Measurements from ENCODE around the gene AVL9. TPM values are rescaled to one million over a fixed set of nuclear protein-coding genes. Genes with fewer than 3 reads are reported as not detected.

Gene AVL9
- total and polyA plus RNA-seq, 7 experiments from 2014 or later = 8.0 to 57.9 (median 35.4) TPM

DNA sequence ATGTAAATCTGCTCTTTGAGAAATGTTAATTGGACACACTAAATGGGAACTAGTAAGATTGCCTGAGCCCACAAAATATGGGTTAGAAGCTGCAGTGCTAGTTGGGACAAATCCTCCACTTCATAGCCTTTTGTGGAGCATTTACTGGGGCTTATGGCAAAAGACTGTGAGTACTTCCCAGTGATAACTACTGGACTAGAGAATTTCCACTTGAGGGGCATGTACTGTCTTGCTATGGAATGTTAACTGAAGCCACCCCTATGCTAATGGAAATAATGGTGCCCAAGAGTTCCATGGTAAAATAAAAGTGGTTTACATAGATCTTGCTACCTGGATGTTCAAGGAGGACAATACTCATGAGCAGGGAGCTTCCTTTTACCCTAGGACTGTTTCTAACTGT, 29.3 kb downstream of the AVL9 start:
- H3K9me3 Mint-ChIP-seq = peaks cover 0 to 19% (median 2%) of the 10 kb centered on the region in 11 donors
- H3K27me3 Mint-ChIP-seq = no peaks in the 10 kb centered on the region
- ChIA-PET POLR2A (no interaction called here), CTCF (no interaction called here)
- Histone ChIP-seq H3K27me3 (ENCODE audit: control insufficient read depth in 2 of 2, insufficient read depth in 2 of 2, low read length in 2 of 2) (no peaks in the 10 kb centered on the region), H3K36me3 (ENCODE audit: control insufficient read depth in 2 of 3, insufficient read depth in 3 of 3, low read length in 3 of 3) (no peaks in the 10 kb centered on the region), H3K4me3 (ENCODE audit: low read length) (no peak overlapping the region), H3K4me1 (ENCODE audit: control insufficient read depth in 2 of 2, insufficient read depth in 2 of 2, low read length in 2 of 2) (no peaks in the 10 kb centered on the region), H3K27ac (ENCODE audit: low read depth, low read length) (no peak overlapping the region), H3K9me3 (ENCODE audit: control insufficient read depth in 2 of 3, low read length in 3 of 3) (no peaks in the 10 kb centered on the region)
- no peak overlapping the region for H3K4me3 Mint-ChIP-seq
- intact Hi-C loops (cut with micrococcal nuclease) = no loop called here
- ATAC-seq (no peak), DNase-seq (no peak)
- H3K36me3 Mint-ChIP-seq = peaks cover 8 to 37% (median 32%) of the 10 kb centered on the region in 5 donors
- no peak overlapping the region for H3K27ac Mint-ChIP-seq
- H3K4me1 Mint-ChIP-seq = peaks cover 4 to 69% (median 51%) of the 10 kb centered on the region in 7 donors

DNA sequence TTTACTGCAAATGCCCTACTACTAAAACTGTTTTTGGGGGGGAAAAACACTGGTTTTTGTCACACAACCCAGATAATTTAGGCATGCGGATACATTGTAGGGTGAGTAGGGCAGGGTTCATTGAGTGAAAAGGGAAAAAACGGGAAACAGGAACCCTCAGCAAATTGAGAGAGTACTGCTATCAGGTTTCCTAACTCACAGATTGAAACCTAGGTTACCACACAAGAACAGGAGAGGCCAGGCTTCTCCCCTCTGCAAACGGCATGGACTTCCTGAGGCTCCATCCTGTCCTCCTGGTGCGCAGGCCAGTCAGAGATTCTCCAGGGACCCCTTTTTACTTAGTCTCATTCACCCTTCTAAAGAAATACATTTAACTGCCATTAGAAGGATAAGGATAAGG, 30.6 kb downstream of the AVL9 start:
- no peaks in the 10 kb centered on the region for H3K4me1 ChIP-seq (ENCODE audit: control insufficient read depth in 2 of 2, insufficient read depth in 2 of 2, low read length in 2 of 2)
- peaks cover 4 to 64% (median 46%) of the 10 kb centered on the region in 7 donors for H3K4me1 Mint-ChIP-seq
- ChIA-PET POLR2A (interaction anchor here (0.6 kb wide), 1 partner anchor 26 kb away, joined by 3 read pairs; no protein-coding TSS in a partner anchor), CTCF (no interaction called here)
- H3K27ac Mint-ChIP-seq = no peak overlapping the region
- DNase-seq (no peak), ATAC-seq (no peak)
- no peaks in the 10 kb centered on the region for H3K27me3 ChIP-seq (ENCODE audit: control insufficient read depth in 2 of 2, insufficient read depth in 2 of 2, low read length in 2 of 2)
- H3K27ac ChIP-seq (ENCODE audit: low read depth, low read length) = no peak overlapping the region
- no peaks in the 10 kb centered on the region for H3K27me3 Mint-ChIP-seq
- no peak overlapping the region for H3K4me3 Mint-ChIP-seq
- H3K9me3 ChIP-seq (ENCODE audit: control insufficient read depth in 2 of 3, low read length in 3 of 3) = no peaks in the 10 kb centered on the region
- no peak overlapping the region for H3K4me3 ChIP-seq (ENCODE audit: low read length)
- intact Hi-C loops (cut with micrococcal nuclease) = no loop called here
- H3K9me3 Mint-ChIP-seq = peaks cover 0 to 12% (median 0%) of the 10 kb centered on the region in 11 donors
- H3K36me3 ChIP-seq (ENCODE audit: control insufficient read depth in 2 of 3, insufficient read depth in 3 of 3, low read length in 3 of 3) = no peaks in the 10 kb centered on the region
- H3K36me3 Mint-ChIP-seq = peaks cover 6 to 25% (median 22%) of the 10 kb centered on the region in 5 donors

- ChIA-PET CTCF (no interaction called here), POLR2A (no interaction called here)
- Mint-ChIP-seq H3K27ac (no peak overlapping the region), H3K36me3 (peaks cover 0 to 17% (median 10%) of the 10 kb centered on the region in 5 donors), H3K9me3 (no peaks in the 10 kb centered on the region), H3K4me3 (no peak overlapping the region), H3K4me1 (peaks cover 7 to 74% (median 46%) of the 10 kb centered on the region in 7 donors), H3K27me3 (no peaks in the 10 kb centered on the region)
- Histone ChIP-seq H3K4me3 (ENCODE audit: low read length) (no peak overlapping the region), H3K36me3 (ENCODE audit: control insufficient read depth in 2 of 3, insufficient read depth in 3 of 3, low read length in 3 of 3) (peaks cover 0 to 6% (median 0%) of the 10 kb centered on the region in 3 experiments), H3K4me1 (ENCODE audit: control insufficient read depth in 2 of 2, insufficient read depth in 2 of 2, low read length in 2 of 2) (no peaks in the 10 kb centered on the region), H3K27ac (ENCODE audit: low read depth, low read length) (no peak overlapping the region), H3K27me3 (ENCODE audit: control insufficient read depth in 2 of 2, insufficient read depth in 2 of 2, low read length in 2 of 2) (no peaks in the 10 kb centered on the region), H3K9me3 (ENCODE audit: control insufficient read depth in 2 of 3, low read length in 3 of 3) (no peaks in the 10 kb centered on the region)
- intact Hi-C loops (cut with micrococcal nuclease) = loop anchor here in 1 of 2 donors (5.0 kb wide), 1 partner anchor 34 kb away; the partner anchor contains the start of gene AVL9
- ATAC-seq (no peak), DNase-seq (no peak)
Observed at GRCh38 chr7:32531402-32531801, 36.1 kb downstream of the AVL9 start.

DNA sequence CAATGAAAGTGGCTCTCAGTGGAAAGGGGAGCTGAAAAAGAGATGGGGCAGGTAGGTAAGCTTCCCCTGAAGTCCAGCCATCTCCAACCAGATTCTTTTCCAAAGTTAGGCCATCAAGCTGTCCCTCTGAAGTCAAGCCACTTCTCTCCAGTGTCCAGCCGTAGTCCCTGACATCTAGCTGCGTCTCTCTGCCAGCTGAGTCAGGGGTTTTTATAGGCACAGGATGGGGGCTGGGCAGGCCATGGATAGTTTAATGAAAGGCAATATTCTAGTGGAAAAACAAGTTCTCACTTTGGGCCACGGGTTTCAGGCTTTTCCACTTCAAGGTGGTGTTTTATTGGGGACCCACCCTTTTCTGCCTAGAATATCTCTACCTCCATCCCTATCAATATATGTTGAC, 36.8 kb downstream of the AVL9 start:
- Histone ChIP-seq H3K27me3 (ENCODE audit: control insufficient read depth in 2 of 2, insufficient read depth in 2 of 2, low read length in 2 of 2) (no peaks in the 10 kb centered on the region), H3K36me3 (ENCODE audit: control insufficient read depth in 2 of 3, insufficient read depth in 3 of 3, low read length in 3 of 3) (peaks cover 0 to 6% (median 0%) of the 10 kb centered on the region in 3 experiments), H3K4me3 (ENCODE audit: low read length) (no peak overlapping the region), H3K27ac (ENCODE audit: low read depth, low read length) (no peak overlapping the region), H3K4me1 (ENCODE audit: control insufficient read depth in 2 of 2, insufficient read depth in 2 of 2, low read length in 2 of 2) (no peaks in the 10 kb centered on the region), H3K9me3 (ENCODE audit: control insufficient read depth in 2 of 3, low read length in 3 of 3) (no peaks in the 10 kb centered on the region)
- DNase-seq = no peak
- intact Hi-C loops (cut with micrococcal nuclease) = loop anchor here in 1 of 2 donors (5.0 kb wide), 1 partner anchor 35 kb away; the partner anchor contains the start of gene AVL9
- no peaks in the 10 kb centered on the region for H3K9me3 Mint-ChIP-seq
- H3K27me3 Mint-ChIP-seq = no peaks in the 10 kb centered on the region
- peaks cover 0 to 17% (median 10%) of the 10 kb centered on the region in 5 donors for H3K36me3 Mint-ChIP-seq
- no peak overlapping the region for H3K4me3 Mint-ChIP-seq
- no peak for ATAC-seq
- H3K4me1 Mint-ChIP-seq = peaks cover 7 to 76% (median 48%) of the 10 kb centered on the region in 7 donors
- H3K27ac Mint-ChIP-seq = no peak overlapping the region
- ChIA-PET CTCF (interaction anchor here (0.9 kb wide), 1 partner anchor 32 kb away, joined by 3 read pairs; no protein-coding TSS in a partner anchor), POLR2A (no interaction called here)

DNA sequence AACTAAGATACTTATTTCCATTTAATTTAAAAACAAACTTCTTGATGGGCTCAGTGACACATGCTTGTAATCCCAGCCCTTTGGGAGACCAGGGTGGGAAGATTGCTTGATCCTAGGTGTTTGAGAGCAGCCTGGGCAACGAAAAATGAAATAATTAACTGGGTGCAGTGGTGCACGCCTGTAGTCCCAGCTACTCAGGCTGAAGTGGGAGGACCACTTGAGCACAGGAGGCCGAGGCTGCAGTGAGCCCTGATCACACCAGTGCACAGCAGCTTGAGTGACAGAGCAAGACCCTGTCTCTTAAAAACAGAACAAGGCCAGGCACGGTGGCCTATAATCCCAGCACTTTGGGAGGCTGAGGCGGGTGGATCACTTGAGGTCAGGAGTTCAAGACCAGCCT, 37.4 kb downstream of the AVL9 start:
- no peak overlapping the region for H3K27ac ChIP-seq (ENCODE audit: low read depth, low read length)
- peaks cover 0 to 6% (median 0%) of the 10 kb centered on the region in 3 experiments for H3K36me3 ChIP-seq (ENCODE audit: control insufficient read depth in 2 of 3, insufficient read depth in 3 of 3, low read length in 3 of 3)
- Mint-ChIP-seq H3K4me3 (no peak overlapping the region), H3K27me3 (no peaks in the 10 kb centered on the region), H3K4me1 (peaks cover 7 to 70% (median 42%) of the 10 kb centered on the region in 7 donors), H3K9me3 (no peaks in the 10 kb centered on the region), H3K27ac (no peak overlapping the region), H3K36me3 (peaks cover 0 to 17% (median 10%) of the 10 kb centered on the region in 5 donors)
- intact Hi-C loops (cut with micrococcal nuclease) = loop anchor here in 1 of 2 donors (5.0 kb wide), 1 partner anchor 35 kb away; the partner anchor contains the start of gene AVL9
- POLR2A ChIA-PET = no interaction called here
- no peak for DNase-seq
- ATAC-seq = no peak
- CTCF ChIA-PET = interaction anchor here (0.9 kb wide), 1 partner anchor 33 kb away, joined by 3 read pairs; no protein-coding TSS in a partner anchor
- no peaks in the 10 kb centered on the region for H3K4me1 ChIP-seq (ENCODE audit: control insufficient read depth in 2 of 2, insufficient read depth in 2 of 2, low read length in 2 of 2)
- no peaks in the 10 kb centered on the region for H3K27me3 ChIP-seq (ENCODE audit: control insufficient read depth in 2 of 2, insufficient read depth in 2 of 2, low read length in 2 of 2)
- H3K9me3 ChIP-seq (ENCODE audit: control insufficient read depth in 2 of 3, low read length in 3 of 3) = no peaks in the 10 kb centered on the region
- H3K4me3 ChIP-seq (ENCODE audit: low read length) = no peak overlapping the region

GRCh38 chr7:32533276-32534029, 38.2 kb downstream of the AVL9 start:
- no peak for DNase-seq
- Mint-ChIP-seq H3K4me1 (peaks cover 3 to 64% (median 37%) of the 10 kb centered on the region in 7 donors), H3K27me3 (no peaks in the 10 kb centered on the region), H3K9me3 (no peaks in the 10 kb centered on the region), H3K4me3 (no peak overlapping the region), H3K27ac (peak overlapping the region in 2 of 9 donors; percentile 49 to 51), H3K36me3 (peaks cover 0 to 18% (median 5%) of the 10 kb centered on the region in 5 donors)
- H3K27me3 ChIP-seq (ENCODE audit: control insufficient read depth in 2 of 2, insufficient read depth in 2 of 2, low read length in 2 of 2) = no peaks in the 10 kb centered on the region
- no peaks in the 10 kb centered on the region for H3K4me1 ChIP-seq (ENCODE audit: control insufficient read depth in 2 of 2, insufficient read depth in 2 of 2, low read length in 2 of 2)
- no peak overlapping the region for H3K4me3 ChIP-seq (ENCODE audit: low read length)
- ChIA-PET POLR2A (interaction anchor here (1.2 kb wide), 1 partner anchor 38 kb away, joined by 3 read pairs; the partner anchor contains the start of gene AVL9), CTCF (no interaction called here)
- peaks cover 0 to 6% (median 0%) of the 10 kb centered on the region in 3 experiments for H3K36me3 ChIP-seq (ENCODE audit: control insufficient read depth in 2 of 3, insufficient read depth in 3 of 3, low read length in 3 of 3)
- intact Hi-C loops (cut with micrococcal nuclease) = loop anchor here in 1 of 2 donors (5.0 kb wide), 1 partner anchor 36 kb away; the partner anchor contains the start of gene AVL9
- no peaks in the 10 kb centered on the region for H3K9me3 ChIP-seq (ENCODE audit: control insufficient read depth in 2 of 3, low read length in 3 of 3)
- no peak for ATAC-seq
- no peak overlapping the region for H3K27ac ChIP-seq (ENCODE audit: low read depth, low read length)
